Dermis blood vessel endothelial cell (primary cell): ENCODE data around the gene PDF. TPM values are rescaled to one million over a fixed set of nuclear protein-coding genes. Genes with fewer than 3 reads are reported as not detected.

Source experiments
- DNase-seq: peaks from one replicate; pipeline ENCODE4 v3.0.0; 2010
- total RNA-seq: library from RNA; depleted of rRNA; stranded (reverse); fragments of >200 nt; gene quantifications from 2 replicates; pipeline ENCODE4 v1.2.3, GENCODE V29; 2014

The PDF gene
- total RNA-seq, 1 donor from 2014 or later = 15.1 TPM

GRCh38 chr16:69338557-69339288, 8.3 kb upstream of the PDF start:
- no peak for DNase-seq

DNA sequence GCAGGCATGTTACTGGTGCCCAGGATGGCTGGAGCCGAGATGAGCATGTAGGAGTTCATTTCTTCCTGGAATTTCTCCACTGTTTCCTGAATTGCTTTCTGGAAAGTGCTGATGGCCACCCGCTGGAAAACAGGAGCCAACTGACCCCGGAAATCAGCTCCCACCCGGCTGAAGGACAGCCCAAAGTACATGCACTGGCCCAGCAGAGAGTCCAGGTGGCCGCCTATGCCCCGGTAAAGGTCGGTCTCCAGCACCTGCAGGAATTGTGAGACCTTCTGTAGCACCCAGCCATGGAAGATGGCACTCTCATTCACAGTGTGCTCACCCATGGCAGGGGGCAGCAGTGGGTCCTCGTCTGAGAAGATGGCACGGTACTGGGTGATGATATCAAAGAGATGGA, 4.3 kb upstream of the PDF start:
- DNase-seq = no peak

GRCh38 chr16:69329369-69330285, 761 bp downstream of the PDF start:
- DNase-seq = peak; percentile 38

DNA sequence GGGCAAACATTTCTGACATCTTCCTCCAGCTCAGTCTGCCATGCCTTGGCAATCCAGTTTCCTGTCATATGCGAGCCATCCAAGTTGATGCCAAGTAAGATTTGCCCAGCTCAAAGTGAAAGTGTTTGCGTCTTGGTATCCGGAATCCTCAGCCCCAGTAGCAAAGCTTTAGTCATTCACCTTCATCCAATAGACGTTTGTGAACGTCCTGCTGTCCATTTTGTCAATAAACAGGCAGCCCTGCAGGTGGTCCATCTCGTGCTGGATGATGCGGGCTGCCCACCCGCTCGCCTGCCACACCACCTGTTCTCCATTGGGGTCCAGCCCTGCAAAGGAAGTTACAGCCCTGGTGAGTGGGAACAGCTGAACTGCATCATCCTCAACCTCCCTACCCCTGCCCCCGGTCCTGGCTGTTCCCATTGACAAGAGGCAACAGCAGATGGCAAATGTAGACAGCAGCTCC, 1.5 kb downstream of the PDF start:
- peak; percentile 64 for DNase-seq

DNA sequence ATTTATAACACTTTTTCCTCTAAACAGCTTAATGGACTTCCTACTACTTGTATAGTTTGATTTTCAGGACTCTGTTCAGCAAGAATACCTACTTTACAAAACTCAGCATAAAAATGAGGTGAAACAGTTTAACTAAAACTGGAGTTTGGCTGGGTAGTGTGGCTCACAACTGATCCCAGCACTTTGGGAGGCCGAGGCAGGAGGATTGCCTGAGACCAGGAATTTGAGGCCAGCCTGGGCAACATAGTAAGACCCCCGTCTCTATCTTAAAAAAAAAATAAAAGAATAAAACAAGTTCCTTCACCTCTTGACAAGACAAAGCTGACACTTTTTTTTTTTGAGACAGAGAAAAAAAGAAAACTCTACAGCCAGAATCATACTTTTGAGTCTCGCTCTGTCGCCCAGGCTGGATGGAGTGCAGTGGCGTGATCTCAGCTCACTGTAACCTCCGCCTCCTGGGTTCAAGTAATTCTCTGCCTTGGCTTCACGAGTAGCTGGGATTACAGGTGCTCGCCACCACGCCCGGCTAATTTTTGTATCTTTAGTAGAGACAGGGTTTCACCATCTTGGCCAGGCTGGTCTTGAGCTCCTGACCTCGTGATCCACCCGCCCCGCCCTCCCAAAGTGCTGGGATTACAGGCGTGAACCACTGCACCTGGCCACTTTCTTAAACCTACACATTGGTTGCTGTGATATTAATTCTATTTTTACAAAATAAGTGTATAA, 2.6 kb downstream of the PDF start:
- no peak for DNase-seq

DNA sequence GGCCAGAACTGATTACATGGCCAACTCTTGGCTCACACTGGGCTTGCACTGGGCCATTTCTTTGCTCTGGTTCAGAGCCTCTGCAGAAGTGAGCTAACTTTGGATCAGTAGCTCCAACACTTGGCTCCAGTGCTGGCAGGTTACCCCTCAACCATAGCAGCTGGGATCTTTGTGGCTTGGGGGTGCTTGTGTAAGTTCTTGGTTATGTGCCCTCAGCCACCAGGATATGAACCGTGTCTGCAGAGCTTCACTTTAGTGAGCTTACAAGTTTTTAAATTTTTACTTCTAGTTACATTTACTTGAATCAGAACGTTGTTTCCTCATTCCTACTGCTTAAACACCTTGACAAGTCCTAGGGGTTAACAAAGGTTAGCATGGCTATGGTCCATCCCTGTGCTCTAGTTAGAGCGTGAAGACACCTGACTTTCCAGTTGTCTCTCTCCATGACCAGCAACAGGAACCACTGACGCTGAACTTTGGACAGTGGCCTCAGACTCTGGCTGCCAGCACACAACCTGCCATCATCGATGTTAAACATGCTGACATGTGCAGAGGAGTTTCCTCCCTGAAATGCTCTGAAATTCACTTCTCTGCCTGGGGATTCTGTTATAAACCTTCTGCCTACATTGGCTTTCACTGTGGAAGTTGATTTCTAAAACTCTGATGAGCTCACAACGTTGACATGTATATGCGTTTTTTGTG, 4.1 kb downstream of the PDF start:
- no peak for DNase-seq

- no peak for DNase-seq
Measured at GRCh38 chr16:69325784-69326171, 4.6 kb downstream of the PDF start.

GRCh38 chr16:69324585-69325253, 5.7 kb downstream of the PDF start:
- no peak for DNase-seq

DNA sequence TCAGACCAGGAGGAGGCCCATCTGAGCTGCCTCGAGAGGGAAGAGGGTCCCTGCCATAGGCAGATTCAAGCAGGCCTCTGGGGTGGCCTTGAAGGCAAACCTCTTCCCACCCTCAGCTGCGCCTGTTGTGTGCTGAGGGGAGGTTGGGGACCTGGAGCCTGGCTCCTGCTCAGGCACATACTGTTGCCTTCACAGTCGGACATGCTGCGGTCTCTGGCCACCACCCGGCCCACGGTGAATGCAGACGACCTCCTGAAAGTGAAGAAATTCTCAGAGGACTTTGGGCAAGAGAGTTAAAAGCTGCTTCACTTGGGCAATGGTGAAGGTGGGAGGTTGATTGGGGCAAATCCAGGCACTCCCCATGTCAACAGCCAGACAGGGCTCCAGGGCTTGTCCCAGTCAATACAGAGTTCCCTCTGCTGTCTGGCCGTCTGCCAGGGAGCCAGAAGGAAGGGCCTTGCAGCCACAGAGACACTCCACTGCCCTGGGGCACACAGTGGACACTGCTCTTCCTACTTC, 6.3 kb downstream of the PDF start:
- no peak for DNase-seq

DNA sequence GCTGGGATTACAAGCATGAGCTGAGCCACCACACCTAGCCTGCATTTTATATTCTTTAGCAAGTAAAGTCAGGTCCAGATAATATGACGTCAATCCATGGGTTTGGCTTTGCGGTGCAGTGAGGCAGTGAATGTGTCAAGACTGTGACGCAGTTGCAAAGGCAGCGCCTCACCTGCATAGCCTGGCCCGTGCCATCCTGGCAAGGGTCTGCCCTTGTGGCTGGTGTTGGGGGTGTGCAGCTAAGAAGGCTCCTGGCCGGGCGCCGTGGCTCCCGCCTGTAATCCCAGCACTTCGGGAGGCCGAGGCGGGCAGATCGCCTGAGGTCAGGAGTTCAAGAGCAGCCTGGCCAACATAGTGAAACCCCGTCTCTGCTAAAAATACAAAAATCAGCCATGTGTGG, 7.0 kb downstream of the PDF start:
- DNase-seq = no peak

GRCh38 chr16:69322343-69322742, 8.0 kb downstream of the PDF start:
- no peak for DNase-seq

- DNase-seq = no peak
Measured at GRCh38 chr16:69321080-69321479, 9.3 kb downstream of the PDF start.

DNA sequence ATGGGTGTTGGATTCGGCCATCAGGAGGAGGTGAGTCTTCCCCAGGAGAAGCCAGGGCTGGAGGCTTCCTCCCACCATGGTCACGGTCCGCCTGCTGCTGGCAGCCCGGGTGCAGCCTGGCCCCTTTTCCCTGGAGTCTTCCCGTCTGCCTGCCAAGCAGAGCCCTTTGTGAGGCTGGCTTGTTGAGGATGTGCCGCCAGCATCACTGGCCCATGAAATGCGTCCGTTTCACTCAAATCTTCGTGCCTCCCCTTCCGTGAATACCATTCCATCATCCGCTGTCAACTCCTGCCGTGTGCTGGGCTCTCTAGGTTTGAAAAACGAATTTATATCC, 9.7 kb downstream of the PDF start:
- no peak for DNase-seq

- no peak for DNase-seq
Measured at GRCh38 chr16:69319826-69320739, 10.3 kb downstream of the PDF start.

GRCh38 chr16:69319381-69319780, 11.0 kb downstream of the PDF start:
- DNase-seq = no peak

- no peak for DNase-seq
Measured at GRCh38 chr16:69318911-69319289, 11.5 kb downstream of the PDF start.

DNA sequence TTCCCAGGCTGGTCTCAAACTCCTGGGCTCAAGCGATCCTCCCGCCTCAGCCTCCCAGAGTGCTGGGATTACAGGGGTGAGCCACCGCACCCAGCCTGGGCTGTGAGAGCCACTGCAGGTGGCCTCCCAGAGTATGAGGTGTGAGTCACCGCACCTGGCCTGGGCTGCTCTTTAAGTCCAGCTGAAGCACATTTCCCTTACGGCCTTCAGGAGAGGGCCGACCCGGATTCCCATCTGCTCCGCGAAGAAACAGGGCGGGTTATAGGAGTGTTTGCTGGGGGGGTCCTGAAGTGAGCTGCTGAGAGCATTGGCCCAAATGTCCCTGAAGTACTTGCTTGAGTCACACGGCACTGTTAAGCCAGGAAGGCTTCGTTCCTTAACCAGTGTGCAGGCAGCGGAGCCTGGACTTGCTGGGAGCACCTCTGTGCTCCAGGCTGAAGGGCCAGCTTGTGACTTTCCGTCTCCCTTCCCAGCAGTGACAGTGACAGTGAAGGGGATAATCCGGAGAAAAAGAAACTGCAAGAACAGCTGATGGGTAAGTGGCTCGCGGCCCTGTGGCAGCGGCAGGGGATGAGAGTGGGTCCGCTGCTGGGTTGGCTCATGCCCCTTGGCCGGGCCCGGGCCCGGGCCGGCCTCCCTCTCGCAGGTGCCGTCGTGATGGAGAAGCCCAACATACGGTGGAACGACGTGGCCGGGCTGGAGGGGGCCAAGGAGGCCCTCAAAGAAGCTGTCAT, 12.0 kb downstream of the PDF start:
- no peak for DNase-seq

DNA sequence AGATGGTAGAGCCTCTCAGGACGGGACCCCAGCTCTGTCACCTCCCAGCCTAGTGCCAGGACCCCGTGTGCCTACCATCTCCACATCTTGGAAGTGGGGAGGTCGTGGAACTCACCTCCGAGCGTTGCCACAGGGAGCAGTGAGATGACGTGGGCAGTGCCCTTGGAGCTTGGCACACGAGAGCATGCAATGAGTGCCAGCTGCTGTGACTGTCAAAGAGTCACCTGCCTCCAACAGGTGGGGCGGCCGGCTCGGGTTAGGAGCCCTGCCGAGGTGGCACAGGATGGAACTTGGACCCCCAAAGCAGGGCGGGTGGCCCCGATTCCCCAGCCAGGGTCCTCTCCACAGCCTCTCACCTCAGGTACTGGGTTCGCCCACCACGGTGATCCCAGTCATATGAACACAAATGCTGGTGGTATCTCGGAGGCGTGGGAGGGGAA, 13.8 kb downstream of the PDF start:
- DNase-seq = no peak

- DNase-seq = no peak
Measured at GRCh38 chr16:69315486-69316311, 14.7 kb downstream of the PDF start.
